Esophagus muscularis mucosa (tissue), 4 donors: ENCODE data around the gene CRYM.
"Not testable (repeated sequence)": the region's sequence is repeated elsewhere in the genome, so short reads cannot be mapped to it uniquely, and the experiment has no call there.

Experiments used
- EP300 ChIP-seq: sonication (generic); formaldehyde crosslinking; IDR thresholded peaks from one replicate; pipeline ENCODE4 v1.6.1; 2017; ENCODE audit warnings: antibody characterized with exemption
- POLR2A ChIP-seq: fragments of 450-650 bp; IDR thresholded peaks from one replicate; pipeline ENCODE4 v1.6.1; 2017; ENCODE audit warnings: antibody characterized with exemption, moderate library complexity, mild to moderate bottlenecking, low read depth
- POLR2AphosphoS5 ChIP-seq, 2 donors: sonication (generic); formaldehyde crosslinking; IDR thresholded peaks; one replicate each; pipeline ENCODE4 v1.6.1; 2017; ENCODE audit warnings: antibody characterized with exemption in 2 of 2
- TF ChIP-seq, protein P1 (sequence below), 3 experiments: fragments of 200-600 bp in 2 of 3; fragments of 450-650 bp in 1 of 3; sonication (generic) in 2 of 3; IDR thresholded peaks; one replicate each; pipeline ENCODE4 v1.5.1; 2017 to 2019; ENCODE audit warnings: antibody characterized with exemption in 3 of 3, mild to moderate bottlenecking in 2 of 3, moderate library complexity in 1 of 3

DNA sequence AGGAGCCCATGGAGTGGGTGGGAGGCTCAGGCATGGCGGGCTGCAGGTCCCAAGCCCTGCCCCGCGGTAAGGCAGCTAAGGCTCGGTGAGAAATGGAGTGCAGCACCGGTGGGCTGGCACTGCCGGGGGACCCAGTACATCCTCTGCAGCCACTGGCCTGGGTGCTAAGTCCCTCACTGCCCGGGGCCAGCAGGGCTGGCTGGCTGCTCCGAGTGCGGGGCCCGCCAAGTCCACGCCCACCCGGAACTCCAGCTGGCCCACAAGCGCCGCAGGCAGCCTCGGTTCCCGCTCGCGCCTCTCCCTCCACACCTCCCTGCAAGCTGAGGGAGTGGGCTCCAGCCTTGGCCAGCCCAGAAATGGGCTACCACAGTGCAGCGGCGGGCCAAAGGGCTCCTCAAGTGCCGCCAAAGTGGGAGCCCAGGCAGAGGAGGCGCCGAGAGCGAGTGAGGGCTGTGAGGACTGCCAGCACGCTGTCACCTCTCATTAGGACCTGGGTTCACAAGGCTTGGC lies 34.8 kb upstream of the CRYM start:
- TF ChIP-seq, protein P1, sequence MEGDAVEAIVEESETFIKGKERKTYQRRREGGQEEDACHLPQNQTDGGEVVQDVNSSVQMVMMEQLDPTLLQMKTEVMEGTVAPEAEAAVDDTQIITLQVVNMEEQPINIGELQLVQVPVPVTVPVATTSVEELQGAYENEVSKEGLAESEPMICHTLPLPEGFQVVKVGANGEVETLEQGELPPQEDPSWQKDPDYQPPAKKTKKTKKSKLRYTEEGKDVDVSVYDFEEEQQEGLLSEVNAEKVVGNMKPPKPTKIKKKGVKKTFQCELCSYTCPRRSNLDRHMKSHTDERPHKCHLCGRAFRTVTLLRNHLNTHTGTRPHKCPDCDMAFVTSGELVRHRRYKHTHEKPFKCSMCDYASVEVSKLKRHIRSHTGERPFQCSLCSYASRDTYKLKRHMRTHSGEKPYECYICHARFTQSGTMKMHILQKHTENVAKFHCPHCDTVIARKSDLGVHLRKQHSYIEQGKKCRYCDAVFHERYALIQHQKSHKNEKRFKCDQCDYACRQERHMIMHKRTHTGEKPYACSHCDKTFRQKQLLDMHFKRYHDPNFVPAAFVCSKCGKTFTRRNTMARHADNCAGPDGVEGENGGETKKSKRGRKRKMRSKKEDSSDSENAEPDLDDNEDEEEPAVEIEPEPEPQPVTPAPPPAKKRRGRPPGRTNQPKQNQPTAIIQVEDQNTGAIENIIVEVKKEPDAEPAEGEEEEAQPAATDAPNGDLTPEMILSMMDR (IDR thresholded peaks at IDR 0.05), result not testable (repeated sequence)
- TF ChIP-seq POLR2A; EP300; POLR2AphosphoS5 (IDR thresholded peaks at IDR 0.05): not testable (repeated sequence)
